ENCODE measurements around the gene STX8.
"Not testable (repeated sequence)": the region's sequence is repeated elsewhere in the genome, so short reads cannot be mapped to it uniquely, and the experiment has no call there.

STX8 gene

DNA sequence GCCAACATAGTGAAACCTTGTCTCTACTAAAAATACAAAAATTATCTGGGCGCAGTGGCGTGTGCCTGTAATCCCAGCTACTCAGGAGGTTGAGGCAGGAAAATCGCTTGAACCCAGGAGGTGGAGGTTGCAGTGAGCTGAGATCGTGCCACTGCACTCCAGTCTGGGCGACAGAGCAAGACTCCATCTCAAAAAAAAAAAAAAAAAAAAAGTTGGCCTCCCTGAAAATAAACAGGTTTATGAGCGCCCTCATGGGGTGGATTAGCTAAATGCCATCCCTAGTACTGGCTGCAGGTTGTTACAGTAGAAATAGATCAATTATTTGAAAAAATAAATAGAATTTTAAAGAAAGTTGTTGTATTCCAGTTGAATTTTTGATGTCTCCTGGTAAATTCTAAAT is 20.9 kb downstream of the STX8 start:
- DNase-seq (ENCODE audit: low read depth) = not testable (repeated sequence)

DNA sequence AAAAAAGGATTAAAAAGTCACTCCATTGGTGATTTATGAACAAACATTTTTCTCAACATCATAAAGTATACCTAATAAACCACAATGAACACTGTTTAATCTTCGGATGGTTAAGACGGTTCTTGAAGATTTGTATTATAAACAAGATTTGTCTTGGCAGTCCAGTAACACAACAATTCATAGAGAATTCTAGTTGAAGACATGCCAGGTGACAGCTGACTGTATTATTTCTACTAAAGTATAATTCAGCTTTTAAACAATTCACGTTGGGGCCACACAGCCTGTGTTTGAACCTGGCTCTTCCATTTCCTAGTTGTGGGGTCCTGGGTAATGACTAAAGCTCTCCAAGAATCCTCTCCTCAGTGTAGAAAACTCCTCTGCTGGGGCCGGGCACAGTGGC is 22.0 kb downstream of the STX8 start:
- DNase-seq (ENCODE audit: low read depth) = no peak

DNA sequence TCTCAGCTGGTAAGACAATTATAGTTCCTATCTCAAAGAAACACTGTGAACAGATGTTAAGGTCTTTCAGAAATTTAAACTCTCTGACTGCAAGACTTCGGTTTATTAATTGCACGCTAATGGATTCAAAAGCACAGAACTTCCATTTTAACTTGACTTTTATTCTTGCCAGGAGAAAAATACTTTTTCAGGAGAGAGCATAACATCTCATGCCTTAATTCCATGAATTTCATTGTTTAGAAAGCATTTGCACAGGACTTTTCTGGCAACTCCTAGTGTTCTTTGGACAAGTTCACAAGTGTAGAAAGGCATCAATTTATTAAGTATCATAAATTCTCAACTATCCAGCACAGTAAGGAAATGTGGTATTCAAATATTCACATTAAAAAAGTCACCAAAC is 22.4 kb downstream of the STX8 start:
- DNase-seq (ENCODE audit: low read depth) = no peak

DNA sequence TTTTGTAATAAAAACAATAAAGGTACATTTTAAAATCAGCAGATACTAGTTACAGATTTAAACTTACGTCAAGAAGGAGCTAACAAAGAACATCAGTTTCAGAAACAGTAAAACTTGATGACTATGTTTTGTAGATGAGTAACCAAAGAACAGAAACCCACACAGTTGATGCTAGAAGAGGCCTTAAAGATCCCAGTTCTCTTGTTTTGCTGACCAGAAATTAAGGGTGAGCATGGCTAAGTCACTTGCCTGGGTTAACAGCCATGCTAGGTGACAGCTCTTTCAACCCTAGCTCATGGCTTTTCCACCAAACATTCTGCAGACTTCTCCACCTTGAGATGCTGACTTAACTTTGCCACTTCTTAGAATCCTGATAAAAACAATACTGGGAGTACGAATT is 26.4 kb downstream of the STX8 start:
- no peak for DNase-seq (ENCODE audit: low read depth)

DNA sequence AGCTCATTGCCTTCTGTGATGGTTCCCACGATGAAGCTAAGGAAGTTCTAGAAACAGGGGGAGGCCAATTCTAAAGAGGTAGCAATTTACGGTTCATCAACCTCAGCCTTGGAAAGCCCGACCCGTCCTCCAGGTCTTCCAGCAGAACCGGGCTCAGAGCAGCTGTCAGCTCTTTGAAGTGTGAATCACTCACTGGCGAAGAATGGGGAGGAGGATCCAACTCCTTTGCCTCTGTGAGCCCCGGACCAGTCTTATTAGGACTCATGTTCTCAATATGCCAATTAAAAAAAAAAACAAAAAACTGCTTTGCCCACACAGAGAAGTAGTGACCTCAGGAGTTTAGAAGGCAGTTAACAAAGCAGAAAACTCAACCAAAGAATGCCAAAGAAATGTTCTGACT is 31.4 kb downstream of the STX8 start:
- DNase-seq (ENCODE audit: low read depth) = no peak

DNA sequence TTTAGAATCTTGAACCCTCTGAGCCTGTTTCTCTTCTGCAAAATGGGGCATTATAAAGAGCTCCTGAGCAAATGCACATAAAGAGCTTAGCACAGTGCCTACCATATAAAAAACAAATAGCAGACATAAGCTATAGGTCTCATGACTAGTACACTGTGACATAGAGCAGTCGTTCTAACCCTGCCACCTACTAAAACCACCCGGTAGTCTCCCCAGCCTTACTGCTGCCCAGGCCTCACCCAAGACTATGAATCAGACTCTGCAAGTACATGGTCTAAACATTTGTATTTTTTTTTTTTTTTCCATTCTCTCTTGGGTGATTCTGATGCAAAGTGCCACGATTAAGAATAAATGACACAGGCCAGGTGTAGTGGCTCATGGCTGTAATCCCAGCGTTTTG is 33.9 kb downstream of the STX8 start:
- no peak for DNase-seq (ENCODE audit: low read depth)

DNA sequence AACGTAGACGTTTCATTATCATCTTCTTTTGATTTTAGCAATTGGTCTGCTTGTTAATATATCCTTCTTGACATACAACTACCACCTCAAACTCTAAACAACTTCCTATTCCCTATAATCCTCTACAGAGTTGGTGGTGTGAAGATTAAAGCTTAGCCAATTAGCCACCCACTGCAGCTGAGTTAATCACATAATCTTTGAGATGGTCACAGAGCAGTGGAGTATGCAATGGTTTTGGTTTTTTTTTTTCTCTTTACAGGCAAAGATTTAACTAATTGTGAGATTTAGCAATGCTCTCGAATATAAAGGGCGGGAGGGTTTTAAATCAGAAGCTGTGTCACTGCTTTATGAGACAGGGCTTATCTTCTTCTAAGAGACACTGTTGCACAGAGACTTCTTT is 37.0 kb downstream of the STX8 start:
- no peak for DNase-seq (ENCODE audit: low read depth)

DNA sequence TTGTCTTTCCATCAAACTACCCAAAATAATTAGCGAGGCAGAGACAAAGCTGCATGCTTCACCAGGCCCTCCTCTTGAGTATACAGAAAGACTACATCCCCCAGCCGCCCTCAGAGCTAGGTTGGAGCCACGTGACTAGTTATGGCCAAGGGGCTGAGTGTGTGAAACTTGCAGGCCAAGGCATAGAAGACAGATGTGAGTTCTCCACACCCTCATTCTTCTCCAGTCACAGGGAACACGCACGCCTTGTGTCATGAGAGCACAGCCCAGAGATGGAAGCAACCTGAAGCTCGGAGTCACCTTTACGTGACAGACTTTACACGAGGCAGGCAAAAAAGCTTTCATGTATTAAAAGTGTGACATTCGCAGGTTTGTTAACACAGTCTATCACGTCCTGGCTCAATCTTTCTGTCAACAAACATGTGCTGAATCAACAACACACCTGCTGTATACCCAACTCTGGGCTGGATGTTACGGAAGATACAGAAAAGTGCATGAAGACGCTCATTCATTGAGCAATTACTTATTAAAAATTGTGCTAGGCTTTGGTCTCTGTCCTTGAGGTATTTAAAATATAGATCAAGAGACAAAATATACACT is 38.3 kb downstream of the STX8 start:
- no peak for DNase-seq (ENCODE audit: low read depth)

DNA sequence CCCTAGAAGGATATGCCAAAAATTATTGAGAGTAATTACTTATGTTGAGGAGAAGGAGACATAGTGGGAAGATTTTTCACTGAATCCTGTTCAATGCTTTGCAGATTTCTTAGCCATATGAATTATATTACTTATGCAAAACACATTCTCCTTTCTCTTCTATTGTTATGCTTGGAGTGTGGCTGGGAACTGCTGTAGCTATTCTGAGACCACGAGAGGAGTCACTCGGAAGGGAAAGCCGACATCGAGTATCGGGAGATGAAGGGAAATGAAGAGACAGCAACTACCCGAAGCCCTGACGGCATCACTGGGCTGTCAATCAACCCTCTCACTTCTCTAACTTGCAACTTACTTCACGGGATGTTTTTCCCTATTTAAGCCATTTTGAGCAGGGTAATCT is 39.6 kb downstream of the STX8 start:
- DNase-seq (ENCODE audit: low read depth) = peak; percentile 33

DNA sequence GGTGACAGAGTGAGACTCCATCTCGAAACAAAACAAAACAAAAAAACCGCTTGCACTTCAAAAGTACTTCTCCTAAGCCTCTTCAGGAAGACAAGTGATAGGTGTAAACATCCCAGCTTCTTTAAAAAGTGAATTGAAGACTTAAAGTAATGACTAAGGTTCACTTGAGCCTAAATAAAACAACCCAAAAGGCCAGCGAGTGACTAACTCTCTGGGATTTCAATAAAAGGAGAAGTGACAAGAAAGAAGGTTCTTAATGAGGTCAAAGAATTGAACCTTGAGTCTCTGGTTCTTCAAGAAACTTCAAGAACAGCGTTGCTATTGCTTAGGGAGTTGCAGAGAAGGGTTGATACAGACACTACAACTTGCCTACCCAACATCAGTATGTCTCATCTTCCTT is 42.2 kb downstream of the STX8 start:
- no peak for DNase-seq (ENCODE audit: low read depth)

DNA sequence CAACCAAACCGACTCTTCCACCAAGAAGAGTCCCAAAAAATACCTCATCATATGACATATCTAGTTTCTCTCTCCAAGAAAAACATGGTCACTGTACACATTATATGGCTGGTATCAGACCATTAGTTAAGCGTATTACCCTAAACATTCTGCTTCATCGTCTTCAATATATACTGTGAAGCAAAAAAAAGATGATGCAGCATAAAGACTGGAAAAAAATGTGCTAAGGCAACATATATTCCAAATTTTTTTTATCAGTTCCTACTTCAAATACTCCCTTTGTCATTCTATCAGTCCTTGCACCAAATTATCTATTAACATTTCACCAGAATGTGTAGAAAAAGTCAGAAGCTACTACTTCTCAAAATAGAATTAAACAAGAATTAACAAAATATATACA is 42.9 kb downstream of the STX8 start:
- DNase-seq (ENCODE audit: low read depth) = no peak

DNA sequence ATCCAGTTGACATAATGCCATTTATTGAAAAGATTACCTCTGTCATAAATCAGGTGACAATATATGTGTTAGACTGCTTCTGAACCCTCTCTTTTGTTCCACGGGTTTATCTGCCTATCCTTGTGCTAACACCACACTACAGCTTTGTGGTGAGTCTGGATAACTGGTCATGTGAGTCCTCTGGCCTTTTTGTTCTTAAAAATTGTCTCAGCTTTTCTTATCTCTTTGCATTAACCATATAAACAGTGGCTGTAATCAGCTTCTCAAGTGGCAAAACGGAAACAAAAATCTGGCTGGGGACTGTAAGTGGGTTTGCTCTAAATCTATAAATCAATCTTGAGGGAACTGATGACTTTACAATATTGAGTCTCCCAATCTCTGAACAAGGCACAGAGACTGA is 44.6 kb downstream of the STX8 start:
- DNase-seq (ENCODE audit: low read depth) = no peak

DNA sequence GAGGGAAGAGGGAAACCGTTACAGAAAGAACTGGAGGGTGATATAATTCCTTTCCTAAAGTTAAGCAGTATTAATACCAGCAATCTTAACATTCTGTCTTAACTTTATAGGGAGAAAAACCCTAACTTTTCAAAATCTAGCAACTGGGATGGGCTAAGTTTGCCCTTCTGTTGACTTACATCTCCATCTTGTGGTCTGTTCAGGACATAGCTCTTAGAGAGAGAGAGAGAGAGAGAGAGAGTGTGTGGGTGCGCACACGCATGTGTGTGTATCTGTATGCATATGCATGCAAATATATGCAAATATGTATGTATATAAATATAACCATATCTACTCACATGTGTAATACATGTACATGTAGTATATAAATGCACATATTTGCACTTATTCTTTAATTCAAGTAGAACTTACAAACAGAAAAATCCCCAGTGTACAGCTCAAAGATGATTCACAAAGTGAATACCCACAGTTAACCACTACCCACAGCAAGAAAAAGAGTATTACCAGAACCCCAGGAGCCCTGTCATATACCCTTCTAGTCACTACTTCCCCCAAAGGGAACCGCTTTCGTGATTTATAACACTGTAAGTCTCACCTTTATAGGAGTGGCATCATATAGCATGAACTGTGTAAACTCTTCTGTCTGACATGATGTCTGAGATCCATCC is 46.5 kb downstream of the STX8 start:
- DNase-seq (ENCODE audit: low read depth) = peak; percentile 26

DNA sequence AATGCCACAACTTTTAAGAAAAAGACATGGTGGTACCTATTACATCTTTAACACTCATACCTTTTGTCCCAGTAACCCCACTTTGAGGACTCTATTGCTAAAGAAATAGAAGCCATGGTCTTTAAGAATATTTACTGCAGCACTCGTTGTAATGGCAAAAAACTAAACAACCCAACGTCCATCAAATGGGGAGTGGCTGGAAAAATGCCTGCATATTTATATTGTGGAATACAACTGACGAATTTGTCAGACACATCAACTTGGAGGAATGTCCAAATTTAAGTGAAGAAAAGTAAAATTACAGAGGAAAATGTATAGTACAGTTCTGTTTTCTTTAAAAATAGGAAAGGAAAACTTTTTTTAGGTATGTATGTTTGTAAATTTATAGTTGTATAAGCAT is 47.8 kb downstream of the STX8 start:
- DNase-seq (ENCODE audit: low read depth) = no peak

DNA sequence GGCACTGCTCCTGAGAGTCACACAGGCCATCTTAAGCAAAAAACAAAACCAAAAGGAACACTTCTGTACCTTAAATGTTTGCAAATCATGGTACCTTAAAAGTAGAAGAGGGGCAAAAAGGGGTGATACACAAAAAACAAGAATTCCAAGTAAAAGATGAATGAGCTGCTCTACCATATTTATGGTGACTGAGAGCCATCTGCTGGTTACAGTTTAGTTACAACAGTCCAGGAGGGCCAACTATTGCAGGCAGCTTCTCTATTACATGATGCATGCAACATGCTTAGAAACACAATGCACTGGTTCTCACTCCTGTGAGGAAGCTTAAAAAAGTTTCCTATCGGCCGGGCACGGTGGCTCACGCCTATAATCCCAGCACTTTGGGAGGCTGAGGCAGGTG is 53.5 kb downstream of the STX8 start:
- peak; percentile 55 for DNase-seq (ENCODE audit: low read depth)

DNA sequence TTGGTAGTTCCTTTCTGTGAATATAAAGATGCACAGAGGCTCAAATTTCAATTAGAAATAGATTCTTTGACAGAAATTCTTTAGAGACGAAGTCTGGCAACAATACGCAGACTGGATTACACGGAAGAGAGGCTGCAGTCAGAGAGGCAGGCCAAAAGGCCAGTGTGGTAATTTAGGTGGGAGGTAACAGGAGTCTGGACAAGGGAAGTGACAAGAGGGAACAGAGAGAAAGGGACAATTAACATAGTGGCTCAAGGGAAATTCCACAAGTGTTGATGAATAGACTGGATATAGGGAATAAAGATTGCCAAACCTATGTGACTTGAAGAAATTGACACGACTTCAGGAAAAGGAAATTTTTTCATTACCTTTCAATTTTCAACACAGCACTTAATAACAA is 54.6 kb downstream of the STX8 start:
- DNase-seq (ENCODE audit: low read depth) = no peak

DNA sequence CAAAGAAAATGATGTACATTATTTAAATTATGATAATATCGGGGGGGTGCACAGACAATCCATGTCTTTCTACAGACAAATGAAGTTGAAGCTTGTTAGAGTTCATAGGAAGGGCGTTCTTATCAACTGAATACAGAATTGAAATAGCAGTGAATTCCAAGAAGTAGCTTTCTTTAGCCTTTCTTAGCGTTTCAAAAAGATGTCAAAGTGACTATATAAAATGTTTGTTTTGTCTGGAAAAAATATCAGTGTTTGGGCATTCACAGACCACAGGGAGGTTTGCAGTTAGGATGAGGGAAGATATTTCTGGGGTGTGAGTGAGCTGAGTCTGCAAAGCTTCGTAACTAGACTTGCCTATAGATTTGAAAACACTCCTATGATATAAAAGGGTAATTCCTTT is 55.0 kb downstream of the STX8 start:
- DNase-seq (ENCODE audit: low read depth) = no peak

DNA sequence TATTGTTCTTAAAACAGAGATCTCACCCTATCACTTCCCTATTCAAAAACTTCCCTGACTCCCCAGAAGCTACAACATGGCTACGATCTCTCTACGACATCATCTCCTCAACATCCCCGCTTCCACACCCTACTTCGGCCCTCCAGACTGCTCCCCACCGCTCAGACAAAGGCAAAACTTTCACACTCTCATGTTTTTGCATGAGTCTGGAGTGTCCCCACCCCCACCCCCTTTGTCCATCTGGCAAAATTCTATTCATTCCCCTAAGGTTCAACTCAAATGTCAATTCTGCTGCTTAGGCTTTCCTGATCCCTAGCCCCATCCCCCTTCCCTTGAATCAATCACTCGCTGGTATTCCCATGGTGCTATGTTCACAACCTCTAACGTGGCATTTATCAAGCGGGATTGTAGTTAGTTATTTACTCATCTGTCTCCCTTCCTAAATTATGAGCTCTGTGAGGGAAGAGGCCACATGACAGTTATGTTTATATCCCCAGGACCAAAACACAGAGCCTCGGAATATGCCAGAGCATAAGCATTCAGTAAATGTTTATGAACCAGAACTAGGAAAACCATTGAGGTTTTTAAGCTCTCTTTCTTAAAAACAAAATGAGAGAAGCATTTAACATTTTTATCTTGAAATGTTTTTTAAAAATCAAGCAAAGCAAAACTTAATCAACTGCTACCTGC is 55.9 kb downstream of the STX8 start:
- no peak for DNase-seq (ENCODE audit: low read depth)

DNA sequence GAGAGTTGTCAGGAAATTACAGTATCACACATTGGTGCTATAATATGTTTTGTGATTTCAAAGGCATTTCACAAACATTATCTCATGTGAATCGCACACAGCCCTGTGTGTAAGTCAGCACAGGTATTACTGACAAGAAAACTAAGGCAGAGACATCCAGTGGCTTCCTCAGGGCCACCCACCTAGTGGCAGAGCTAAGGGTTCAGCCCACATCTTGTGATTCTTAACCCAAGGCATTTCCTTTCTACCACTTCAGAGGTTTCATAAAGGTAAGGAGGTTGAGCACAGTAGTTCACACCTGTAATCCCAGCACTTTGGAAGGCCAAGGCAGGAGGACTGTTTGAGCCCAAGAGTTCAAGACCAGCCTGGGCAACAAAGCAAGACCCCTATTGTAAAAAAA is 58.2 kb downstream of the STX8 start:
- no peak for DNase-seq (ENCODE audit: low read depth)

DNA sequence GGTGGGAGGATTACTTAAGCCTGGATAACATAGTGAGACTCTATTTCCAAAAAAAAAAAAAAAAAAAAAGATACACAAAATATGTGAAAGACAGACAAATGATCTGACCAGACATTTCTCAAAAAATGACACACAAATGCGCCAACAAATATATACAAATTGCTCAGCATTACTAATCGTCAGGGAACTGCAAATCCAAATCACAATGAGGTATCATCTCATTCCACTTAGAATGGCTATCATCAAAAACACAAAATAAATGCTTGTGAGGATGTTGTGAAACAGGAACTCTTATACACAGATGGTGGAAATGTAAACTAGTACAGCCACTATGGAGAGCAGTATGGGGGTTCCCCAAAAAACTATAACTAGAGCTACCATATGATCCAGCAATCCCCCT is 62.4 kb downstream of the STX8 start:
- DNase-seq (ENCODE audit: low read depth) = no peak

DNA sequence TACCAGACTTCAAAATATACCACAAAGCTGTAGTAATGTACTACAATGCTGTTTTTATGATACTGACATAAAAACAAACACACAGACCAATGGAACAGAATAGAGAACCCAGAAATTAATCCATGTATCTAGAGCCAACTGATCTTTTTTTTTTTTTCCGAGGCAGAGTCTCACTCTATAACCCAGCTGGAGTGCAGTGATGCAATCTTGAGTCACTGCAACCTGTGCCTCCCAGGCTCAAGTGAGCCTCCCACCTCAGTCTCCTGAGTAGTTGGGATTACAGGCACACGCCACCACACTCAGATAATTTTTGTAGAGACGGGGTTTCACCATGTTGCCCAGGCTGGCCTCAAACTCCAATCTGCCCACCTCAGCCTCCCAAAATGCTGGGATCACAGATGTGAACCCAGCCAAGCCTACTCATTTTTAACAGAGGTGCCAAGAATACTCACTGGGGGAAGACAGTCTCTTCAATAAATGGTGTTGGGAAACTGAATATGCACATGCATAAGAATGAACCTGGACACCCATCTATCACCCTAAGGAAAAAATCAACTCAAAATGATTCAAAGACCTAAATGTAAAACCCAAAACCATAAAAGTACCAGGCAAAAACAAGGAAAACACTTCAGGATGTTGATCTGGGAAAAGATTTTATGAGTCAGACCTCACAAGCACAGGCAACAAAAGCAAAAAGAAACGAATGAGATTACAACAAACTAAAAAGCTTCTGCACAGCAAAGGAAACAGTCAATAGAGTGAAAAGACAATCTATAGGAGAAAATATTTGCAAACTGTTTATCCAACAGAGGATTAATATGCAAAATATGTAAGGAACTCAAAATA is 63.1 kb downstream of the STX8 start:
- peak; percentile 26 for DNase-seq (ENCODE audit: low read depth)

DNA sequence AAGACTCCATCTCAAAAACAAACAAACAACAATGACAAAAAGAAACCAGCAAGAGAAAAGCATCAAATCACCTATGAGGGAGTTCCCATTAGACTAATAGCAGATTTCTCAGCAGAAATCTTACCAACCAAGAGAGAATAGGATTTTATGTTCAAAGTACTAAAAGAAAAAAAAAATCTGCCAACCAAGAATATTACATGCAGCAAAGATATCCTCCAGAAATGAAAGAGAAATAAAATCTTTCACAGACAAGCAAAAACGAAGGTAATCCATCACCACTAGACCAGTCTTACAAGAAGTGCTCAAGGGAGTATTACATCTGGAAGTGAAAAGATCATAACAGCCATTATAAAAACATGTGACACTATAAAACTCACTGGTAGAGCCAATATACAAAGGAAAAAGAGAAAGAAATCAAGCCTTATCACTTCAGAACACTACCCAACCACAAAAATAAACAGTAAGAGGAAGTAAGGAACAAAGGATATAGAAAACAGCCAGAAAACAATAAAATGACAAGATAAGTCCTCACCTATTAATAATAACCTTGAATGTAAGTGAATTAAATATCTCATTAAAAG is 66.3 kb downstream of the STX8 start:
- no peak for DNase-seq (ENCODE audit: low read depth)

DNA sequence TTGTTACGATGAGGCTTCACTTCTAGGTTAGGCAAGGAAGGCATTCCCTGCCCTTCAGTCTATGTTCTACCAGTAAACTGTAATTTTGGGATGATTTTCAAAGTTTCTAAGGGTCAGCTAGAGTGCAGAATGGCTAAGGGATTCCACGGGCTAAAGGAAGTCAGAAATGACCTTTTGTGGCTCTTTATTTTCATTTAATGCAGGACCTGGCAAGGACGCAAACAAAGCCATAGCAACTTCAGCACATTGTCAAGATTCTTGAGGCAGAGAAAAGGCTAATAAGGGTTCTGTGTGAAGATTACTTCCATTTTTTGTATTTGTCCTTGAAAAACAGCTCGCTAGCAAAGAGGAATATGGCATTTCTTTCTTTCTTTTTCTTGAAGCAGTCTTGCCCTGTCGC is 76.6 kb downstream of the STX8 start:
- no peak for DNase-seq (ENCODE audit: low read depth)
